Left lung (tissue), 10 donors: ENCODE measurements around the gene CLSTN3. TPM values are rescaled to one million over a fixed set of nuclear protein-coding genes. Genes with fewer than 3 reads are reported as not detected.

Experiments
- ATAC-seq: fragments of 200-7000 bp; cut with Tn5 transposase; one replicate; pipeline ENCODE4 v1.9.1; 2020; ENCODE audit warnings: moderate library complexity
- DNase-seq, 4 donors: peaks; one replicate each; pipeline ENCODE4 v3.0.0-alpha.2; 2013 to 2020
- H3K27ac ChIP-seq, 2 donors: fragments of 200-600 bp; sonication (generic) in 1 of 2; one replicate each; pipeline versions ENCODE4 v1.5.0 to v1.8.0; 2020 to 2021
- H3K27me3 ChIP-seq, 2 donors: fragments of 200-600 bp; sonication (generic) in 1 of 2; one replicate each; pipeline versions ENCODE4 v1.5.0 to v1.8.0; 2020 to 2021
- H3K36me3 ChIP-seq, 2 donors: fragments of 200-600 bp; sonication (generic) in 1 of 2; one replicate each; pipeline versions ENCODE4 v1.5.0 to v1.8.0; 2020 to 2021
- H3K4me1 ChIP-seq, 2 donors: fragments of 200-600 bp; one replicate each; pipeline ENCODE4 v1.8.0; 2021
- H3K4me3 ChIP-seq, 2 donors: fragments of 200-600 bp; sonication (generic) in 1 of 2; one replicate each; pipeline versions ENCODE4 v1.5.0 to v1.8.0; 2020 to 2021; ENCODE audit warnings: mild to moderate bottlenecking in 1 of 2
- H3K9me3 ChIP-seq, 2 donors: fragments of 200-600 bp; sonication (generic) in 1 of 2; one replicate each; pipeline versions ENCODE4 v1.5.0 to v1.8.0; 2020 to 2021
- intact Hi-C, 2 donors: fragments of 100-400 bp; cut with DNase I; formaldehyde crosslinking; loops; one replicate each; pipeline versions ENCODE4 v1.11.2 to v1.14.2; 2022
- polyA plus RNA-seq, 6 donors: library from polyadenylated mRNA; unstranded; fragments of 120-200 nt; gene quantifications; one replicate each; pipeline ENCODE4 v1.2.1, GENCODE V29; 2013; ENCODE audit not compliant: insufficient read length in 6 of 6
- total RNA-seq, 2 donors: library from RNA; stranded (reverse); fragmentation: NEBNext Ultra II Directional; extraction: Animal tissue kit (Norgen Biotek cat#: 25700); gene quantifications; one replicate each; pipeline ENCODE4 v1.2.1, GENCODE V29; 2021
- TF ChIP-seq, protein P1 (sequence below), 2 donors: fragments of 200-600 bp; sonication (generic) in 1 of 2; IDR thresholded peaks; one replicate each; pipeline versions ENCODE4 v1.5.0 to v1.8.0; 2021; ENCODE audit warnings: antibody characterized with exemption in 2 of 2
- donor health status: DM: no; HTN: yes; CAD: no.
- donor health status: DM: no; HTN: no; CAD: no.

Gene CLSTN3
- total and polyA plus RNA-seq, 8 donors: 30.3 to 80.9 (median 63.0) TPM

DNA sequence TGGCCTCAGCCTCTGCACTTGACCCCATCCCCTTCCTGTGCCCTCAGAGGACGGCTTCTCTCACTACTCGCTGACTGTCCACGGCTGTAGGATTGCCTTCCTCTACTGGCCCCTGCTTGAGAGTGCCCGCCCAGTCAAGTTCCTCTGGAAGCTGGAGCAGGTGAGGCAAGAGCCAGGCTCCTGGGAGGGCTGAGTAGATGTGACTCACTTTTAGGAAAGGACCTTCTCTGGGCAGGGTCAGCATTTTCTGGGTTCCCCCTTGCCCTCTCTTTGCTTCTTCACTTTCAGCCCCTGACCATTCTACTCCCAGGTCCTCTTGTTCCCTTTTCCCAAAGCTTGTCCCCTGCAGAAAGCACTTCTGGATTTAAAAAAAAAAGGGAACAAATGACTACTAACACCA lies 7.7 kb downstream of the CLSTN3 start:
- intact Hi-C loops: no loop called here
- Histone ChIP-seq H3K27me3 (no peaks in the 10 kb centered on the region), H3K4me3 (no peak overlapping the region), H3K27ac (no peak overlapping the region), H3K9me3 (no peaks in the 10 kb centered on the region), H3K36me3 (peaks cover 0 to 46% of the 10 kb centered on the region in 2 donors), H3K4me1 (no peaks in the 10 kb centered on the region)
- TF ChIP-seq, protein P1, sequence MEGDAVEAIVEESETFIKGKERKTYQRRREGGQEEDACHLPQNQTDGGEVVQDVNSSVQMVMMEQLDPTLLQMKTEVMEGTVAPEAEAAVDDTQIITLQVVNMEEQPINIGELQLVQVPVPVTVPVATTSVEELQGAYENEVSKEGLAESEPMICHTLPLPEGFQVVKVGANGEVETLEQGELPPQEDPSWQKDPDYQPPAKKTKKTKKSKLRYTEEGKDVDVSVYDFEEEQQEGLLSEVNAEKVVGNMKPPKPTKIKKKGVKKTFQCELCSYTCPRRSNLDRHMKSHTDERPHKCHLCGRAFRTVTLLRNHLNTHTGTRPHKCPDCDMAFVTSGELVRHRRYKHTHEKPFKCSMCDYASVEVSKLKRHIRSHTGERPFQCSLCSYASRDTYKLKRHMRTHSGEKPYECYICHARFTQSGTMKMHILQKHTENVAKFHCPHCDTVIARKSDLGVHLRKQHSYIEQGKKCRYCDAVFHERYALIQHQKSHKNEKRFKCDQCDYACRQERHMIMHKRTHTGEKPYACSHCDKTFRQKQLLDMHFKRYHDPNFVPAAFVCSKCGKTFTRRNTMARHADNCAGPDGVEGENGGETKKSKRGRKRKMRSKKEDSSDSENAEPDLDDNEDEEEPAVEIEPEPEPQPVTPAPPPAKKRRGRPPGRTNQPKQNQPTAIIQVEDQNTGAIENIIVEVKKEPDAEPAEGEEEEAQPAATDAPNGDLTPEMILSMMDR (IDR thresholded peaks at IDR 0.05): no peak
- DNase-seq (no peak), ATAC-seq (peak; percentile 61)

DNA sequence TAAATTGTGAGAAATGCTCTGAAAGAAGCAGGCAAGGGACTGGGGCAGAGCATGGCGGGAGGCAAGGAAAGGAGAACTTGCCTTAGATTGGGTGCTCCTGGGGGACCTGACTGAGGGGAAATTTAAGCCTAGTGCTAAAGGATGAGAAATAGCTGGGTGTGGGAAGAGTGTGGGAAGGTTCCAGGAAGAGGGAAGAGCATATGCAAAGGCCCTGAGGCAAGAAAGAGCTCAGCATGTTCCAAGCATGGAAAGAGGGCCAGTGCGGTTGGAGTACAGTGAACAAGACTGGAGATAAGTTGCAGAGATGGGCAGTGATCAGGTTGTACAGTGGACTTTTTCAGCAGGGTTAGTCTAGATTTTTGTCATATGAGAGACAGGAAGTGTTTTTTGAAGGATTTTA lies 9.0 kb downstream of the CLSTN3 start:
- no peak for DNase-seq
- H3K9me3 ChIP-seq: no peaks in the 10 kb centered on the region
- no peak overlapping the region for H3K27ac ChIP-seq
- H3K27me3 ChIP-seq: no peaks in the 10 kb centered on the region
- TF ChIP-seq, protein P1 (IDR thresholded peaks at IDR 0.05): no peak
- H3K4me3 ChIP-seq: no peak overlapping the region
- H3K36me3 ChIP-seq: peaks cover 0 to 42% of the 10 kb centered on the region in 2 donors
- no peaks in the 10 kb centered on the region for H3K4me1 ChIP-seq
- intact Hi-C loops: no loop called here
- no peak for ATAC-seq

DNA sequence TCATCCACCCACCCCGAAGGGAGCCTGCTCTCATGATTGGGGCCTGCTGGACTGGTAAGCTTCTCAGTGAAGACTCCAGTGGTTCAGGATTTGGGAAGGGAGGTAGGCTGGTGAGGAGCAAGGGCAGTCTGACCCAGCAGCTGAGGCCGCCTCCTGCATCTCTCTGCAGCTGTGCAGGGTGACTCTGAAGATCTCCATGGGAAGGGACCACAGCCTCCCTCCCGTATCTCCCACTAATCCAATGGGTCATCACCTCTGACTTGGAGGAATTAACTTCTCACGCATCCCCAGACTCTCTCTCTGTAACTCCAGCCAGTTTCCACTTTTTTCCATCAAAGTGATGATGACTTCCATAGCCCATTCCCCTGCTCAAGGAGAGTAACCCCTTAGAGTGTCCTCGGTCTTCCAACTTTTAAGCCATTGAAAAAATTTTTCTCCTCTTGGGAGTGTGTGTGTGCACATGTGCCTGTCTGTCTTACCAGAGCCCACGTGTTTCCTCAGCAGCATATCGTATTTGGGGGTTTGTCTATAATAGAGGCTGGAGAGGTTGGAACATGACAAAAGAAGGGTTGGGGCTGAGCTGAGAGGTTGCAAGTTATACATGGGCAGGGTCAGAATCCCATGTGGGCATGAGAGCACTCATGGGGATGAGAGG lies 11.3 kb downstream of the CLSTN3 start:
- TF ChIP-seq, protein P1 (IDR thresholded peaks at IDR 0.05): no peak
- Histone ChIP-seq H3K27me3 (no peaks in the 10 kb centered on the region), H3K9me3 (no peaks in the 10 kb centered on the region), H3K4me1 (peaks cover 0 to 4% of the 10 kb centered on the region in 2 donors), H3K4me3 (no peak overlapping the region), H3K27ac (no peak overlapping the region), H3K36me3 (peaks cover 0 to 30% of the 10 kb centered on the region in 2 donors)
- intact Hi-C loops: no loop called here
- DNase-seq: no peak
- no peak for ATAC-seq

DNA sequence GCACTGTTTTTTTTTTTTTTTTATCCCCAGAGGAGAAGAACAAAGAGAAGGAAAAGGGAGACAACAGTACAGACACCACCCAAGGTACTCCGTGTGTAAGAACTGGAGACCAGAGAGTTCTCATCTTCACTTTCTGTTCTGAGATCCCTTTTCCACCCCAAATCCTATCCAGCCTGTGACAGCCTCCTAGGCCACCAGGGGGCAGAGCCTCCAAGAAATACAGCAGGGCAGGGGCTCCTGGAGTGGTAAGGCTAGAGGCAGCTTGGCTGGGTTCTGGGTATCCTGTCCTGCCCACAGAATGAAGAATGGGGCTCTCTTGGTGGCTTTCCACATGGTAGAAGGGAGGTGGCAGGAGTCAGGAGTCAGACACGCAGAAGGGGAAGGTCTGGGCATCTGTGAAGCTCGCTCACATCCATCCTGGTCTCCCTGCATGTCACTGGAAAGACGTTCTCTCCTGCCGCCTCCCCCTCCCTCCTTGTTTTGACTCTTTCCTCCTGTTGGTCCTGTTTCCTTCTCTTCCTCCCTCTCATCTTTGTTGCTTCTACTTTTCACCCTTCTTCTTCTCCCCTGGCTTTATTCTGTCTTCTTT lies 12.0 kb downstream of the CLSTN3 start:
- H3K27ac ChIP-seq: no peak overlapping the region
- peak; percentile 78 for ATAC-seq
- no peak overlapping the region for H3K4me3 ChIP-seq
- peaks cover 0 to 4% of the 10 kb centered on the region in 2 donors for H3K4me1 ChIP-seq
- intact Hi-C loops: no loop called here
- peaks cover 0 to 24% of the 10 kb centered on the region in 2 donors for H3K36me3 ChIP-seq
- no peaks in the 10 kb centered on the region for H3K9me3 ChIP-seq
- TF ChIP-seq, protein P1 (IDR thresholded peaks at IDR 0.05): peak; percentile 58 to 81
- H3K27me3 ChIP-seq: no peaks in the 10 kb centered on the region
- no peak for DNase-seq

DNA sequence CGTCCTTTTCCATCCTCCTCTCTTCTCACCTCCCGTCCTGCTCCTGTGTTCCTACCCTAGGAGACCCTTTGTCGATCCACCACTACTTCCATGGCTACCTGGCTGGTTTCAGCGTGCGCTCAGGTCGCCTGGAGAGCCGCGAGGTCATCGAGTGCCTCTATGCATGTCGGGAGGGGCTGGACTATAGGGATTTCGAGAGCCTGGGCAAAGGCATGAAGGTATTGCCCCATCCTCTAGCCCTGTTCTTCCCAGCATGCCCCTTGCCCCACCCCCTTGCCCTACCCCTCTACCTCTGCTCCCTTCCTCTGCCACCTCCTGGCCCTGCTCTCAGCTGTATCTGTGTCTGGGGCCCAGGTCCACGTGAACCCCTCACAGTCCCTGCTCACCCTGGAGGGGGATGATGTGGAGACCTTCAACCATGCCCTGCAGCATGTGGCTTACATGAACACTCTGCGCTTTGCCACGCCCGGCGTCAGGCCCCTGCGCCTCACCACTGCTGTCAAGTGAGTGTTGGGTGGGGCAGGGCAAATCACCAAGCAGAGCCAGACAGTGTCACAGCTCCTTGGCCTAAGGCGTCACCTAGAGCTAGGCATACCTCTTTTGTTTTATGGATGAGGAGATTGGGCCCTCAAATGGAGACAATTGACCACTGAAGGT lies 12.8 kb downstream of the CLSTN3 start:
- ATAC-seq: no peak
- Histone ChIP-seq H3K4me1 (peaks cover 0 to 4% of the 10 kb centered on the region in 2 donors), H3K9me3 (no peaks in the 10 kb centered on the region), H3K36me3 (peaks cover 0 to 25% of the 10 kb centered on the region in 2 donors), H3K4me3 (no peak overlapping the region), H3K27ac (no peak overlapping the region), H3K27me3 (no peaks in the 10 kb centered on the region)
- intact Hi-C loops: no loop called here
- no peak for DNase-seq
- TF ChIP-seq, protein P1 (IDR thresholded peaks at IDR 0.05): no peak
